CD4-positive, alpha-beta T cell treated with Interleukin-15 for 1 hour (primary cell): ENCODE results near the gene DNER.
"Not testable (repeated sequence)": the region's sequence is repeated elsewhere in the genome, so short reads cannot be mapped to it uniquely, and the experiment has no call there.

Experiments
- DNase-seq: peaks from one replicate; pipeline ENCODE4 v3.0.0-alpha.2; 2020

Gene DNER

GRCh38 chr2:229714080-229714735 lies at the start of gene DNER:
Gene DNER (minus strand): TSS chr2:229714555. CDS start chr2:229714423, 132 bp downstream.
- no peak for DNase-seq

GRCh38 chr2:229761663-229762062 lies 47.3 kb upstream of the DNER start:
- DNase-seq: no peak

- DNase-seq: not testable (repeated sequence)
These were observed 43.1 kb upstream of the DNER start for GRCh38 chr2:229757462-229757861.

- DNase-seq: no peak
These were observed 38.8 kb upstream of the DNER start for GRCh38 chr2:229752970-229753729.

DNA sequence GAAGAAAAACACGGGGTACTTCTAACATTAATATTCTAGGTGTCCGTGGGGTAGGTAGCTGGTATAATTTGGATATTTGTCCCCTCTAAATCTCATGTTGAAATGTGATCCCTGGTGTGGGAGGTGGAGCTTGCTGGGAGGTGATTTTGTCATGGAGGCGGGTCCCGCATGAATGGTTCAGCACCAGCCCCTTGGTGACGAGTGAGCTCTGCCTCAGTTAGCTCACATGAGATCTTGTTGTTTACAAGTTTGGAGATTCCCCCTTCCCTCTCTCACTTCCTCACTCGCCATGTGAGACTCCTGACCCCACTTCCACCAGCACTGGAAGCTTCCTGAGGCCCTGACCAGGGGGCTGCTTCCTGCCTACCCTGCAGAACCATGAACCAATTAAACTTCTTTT lies 35.4 kb upstream of the DNER start:
- no peak for DNase-seq

DNA sequence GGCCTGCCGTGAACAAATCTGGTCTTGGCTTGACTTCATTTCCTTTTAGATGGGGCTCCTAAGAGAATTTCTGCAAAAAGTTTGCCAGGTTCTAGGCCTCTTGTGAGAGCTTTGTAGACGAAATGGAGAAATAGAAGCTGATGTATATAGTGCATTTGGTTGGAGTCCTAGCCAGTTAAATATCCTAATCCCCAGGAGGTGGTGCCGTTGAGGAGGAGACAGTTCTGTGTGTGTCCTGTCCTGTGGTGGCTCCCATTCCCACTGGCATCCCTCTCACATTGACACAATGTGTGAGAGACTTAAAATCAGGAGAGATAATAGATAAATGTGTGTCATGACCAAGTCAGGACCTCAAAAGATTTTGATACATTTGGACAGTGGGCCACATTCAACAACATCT lies 34.6 kb upstream of the DNER start:
- no peak for DNase-seq

DNA sequence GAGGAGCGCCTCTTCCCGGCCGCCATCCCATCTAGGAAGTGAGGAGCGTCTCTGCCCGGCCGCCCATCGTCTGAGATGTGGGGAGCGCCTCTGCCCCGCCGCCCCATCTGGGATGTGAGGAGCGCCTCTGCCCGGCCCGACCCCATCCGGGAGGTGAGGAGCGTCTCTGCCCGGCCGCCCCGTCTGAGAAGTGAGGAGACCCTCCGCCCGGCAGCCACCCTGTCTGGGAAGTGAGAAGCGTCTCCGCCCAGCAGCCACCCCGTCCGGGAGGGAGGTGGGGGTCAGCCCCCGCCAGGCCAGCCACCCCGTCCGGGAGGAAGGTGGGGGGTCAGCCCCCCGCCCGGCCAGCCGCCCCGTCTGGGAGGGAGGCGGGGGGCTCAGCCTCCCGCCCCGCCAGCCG lies 28.3 kb upstream of the DNER start:
- not testable (repeated sequence) for DNase-seq

DNA sequence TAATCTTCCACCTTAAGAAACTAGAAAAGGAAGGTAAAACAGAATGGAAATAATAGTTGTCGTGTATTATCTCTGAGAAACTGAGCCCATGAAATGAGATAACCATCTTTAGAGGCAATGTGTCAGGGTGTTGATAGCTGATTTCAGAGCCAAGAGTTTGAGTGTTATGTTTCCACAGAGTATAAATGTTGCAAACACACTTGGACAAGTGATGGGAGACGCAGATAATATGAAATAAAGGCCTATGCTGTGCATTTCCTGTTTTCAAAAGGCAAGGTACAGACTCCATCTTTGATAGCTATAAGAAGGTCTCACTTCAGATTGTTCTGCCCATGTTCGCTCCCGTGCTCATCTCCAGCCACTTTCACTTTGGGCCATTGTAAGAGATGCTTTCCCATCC lies 25.9 kb upstream of the DNER start:
- no peak for DNase-seq

- no peak for DNase-seq
These were observed 23.8 kb upstream of the DNER start for GRCh38 chr2:229738024-229738625.

- no peak for DNase-seq
These were observed 20.1 kb upstream of the DNER start for GRCh38 chr2:229734410-229734809.

- no peak for DNase-seq
These were observed 19.4 kb upstream of the DNER start for GRCh38 chr2:229733611-229734245.

DNA sequence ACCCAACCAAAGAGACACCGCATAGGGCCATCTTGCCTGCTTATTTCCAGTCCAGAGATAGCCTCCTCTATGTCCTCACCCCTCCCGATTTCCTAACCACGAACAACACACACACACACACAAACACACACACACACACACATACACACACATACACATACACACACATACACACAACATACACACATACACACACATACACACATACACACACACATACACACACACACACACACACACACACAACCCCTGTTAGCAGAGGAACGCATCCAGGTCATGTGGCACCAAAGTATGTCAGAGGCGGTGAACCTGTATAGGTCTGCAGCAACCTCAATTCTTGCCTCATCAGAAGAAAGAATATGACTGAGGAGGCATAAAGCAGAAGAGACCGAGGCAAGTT lies 18.5 kb upstream of the DNER start:
- no peak for DNase-seq

- DNase-seq: no peak
These were observed 17.6 kb upstream of the DNER start for GRCh38 chr2:229731916-229732315.

GRCh38 chr2:229731363-229731762 lies 17.0 kb upstream of the DNER start:
- DNase-seq: no peak

DNA sequence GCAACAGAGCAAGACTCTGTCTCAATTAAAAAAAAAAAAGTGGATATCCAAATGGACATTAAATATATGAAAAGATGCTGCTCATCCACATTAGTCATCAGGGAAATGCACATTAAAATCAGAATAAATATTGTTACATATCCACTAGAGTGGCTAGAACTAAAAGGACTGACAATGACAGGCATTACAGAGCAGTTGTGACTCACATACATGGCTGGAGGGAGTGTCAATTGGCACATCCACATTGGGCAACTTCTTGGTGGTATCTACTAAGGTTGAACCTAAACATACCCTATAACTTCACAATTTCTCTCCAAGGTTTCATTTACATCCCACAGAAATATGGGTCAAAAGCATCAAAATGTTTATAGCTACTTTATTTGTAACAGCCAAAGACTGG lies 14.0 kb upstream of the DNER start:
- no peak for DNase-seq

- no peak for DNase-seq
These were observed 12.3 kb upstream of the DNER start for GRCh38 chr2:229726643-229727042.

GRCh38 chr2:229725716-229726574 lies 11.6 kb upstream of the DNER start:
- no peak for DNase-seq

- DNase-seq: not testable (repeated sequence)
These were observed 8.8 kb upstream of the DNER start for GRCh38 chr2:229723192-229723591.

DNA sequence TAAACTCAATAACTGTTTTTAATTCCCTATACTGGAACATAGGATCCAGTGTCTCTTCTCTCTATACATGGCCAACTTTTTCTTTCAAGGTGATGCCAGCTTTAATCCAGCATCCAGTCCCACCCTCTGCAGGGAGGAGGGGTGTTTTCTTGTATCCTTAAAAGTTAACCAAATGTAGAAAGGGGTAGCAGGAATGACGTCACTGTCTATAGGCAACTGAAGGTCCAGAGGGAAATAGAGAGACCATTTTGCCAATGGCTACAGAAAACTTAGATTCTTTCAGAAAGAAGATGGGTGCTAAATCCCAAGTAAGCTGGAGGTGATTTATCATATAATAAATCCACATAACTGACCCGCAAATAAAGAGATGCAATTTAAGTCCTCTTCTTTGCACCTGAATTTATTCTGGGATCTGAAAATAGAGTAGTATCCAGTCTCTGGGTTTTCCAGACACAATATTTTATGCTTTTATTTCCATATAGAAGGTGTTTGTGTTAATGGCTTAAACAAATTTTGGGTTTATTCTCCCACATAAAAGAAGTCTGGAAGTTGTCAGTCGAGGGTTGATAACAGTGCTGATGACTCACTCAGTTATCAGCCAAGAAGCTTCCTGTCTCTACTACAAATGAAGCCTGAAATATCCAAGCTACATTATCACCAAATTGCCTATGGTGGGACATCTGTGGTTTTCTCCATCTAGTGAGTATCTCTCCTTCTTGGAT lies 5.7 kb upstream of the DNER start:
- DNase-seq: no peak

GRCh38 chr2:229718057-229718456 lies 3.7 kb upstream of the DNER start:
- DNase-seq: no peak

- DNase-seq: no peak
These were observed 1.6 kb upstream of the DNER start for GRCh38 chr2:229715895-229716507.
